IPS-NIHi11 (cell line): ENCODE results near the gene CRP.
"Not testable (repeated sequence)": the region's sequence is repeated elsewhere in the genome, so short reads cannot be mapped to it uniquely, and the experiment has no call there.

Experiments used
- DNase-seq: peaks from one replicate; pipeline ENCODE4 v3.0.0; 2012; ENCODE audit warnings: mixed read lengths, low spot score

Gene CRP

GRCh38 chr1:159699653-159700052 is 14.7 kb downstream of the CRP start:
- no peak for DNase-seq

- no peak for DNase-seq
These were observed 15.1 kb downstream of the CRP start for GRCh38 chr1:159699246-159699645.

GRCh38 chr1:159687511-159687910 is 26.9 kb downstream of the CRP start:
- DNase-seq: no peak

- DNase-seq: no peak
These were observed 27.6 kb downstream of the CRP start for GRCh38 chr1:159686599-159687299.

- no peak for DNase-seq
These were observed 35.5 kb downstream of the CRP start for GRCh38 chr1:159678939-159679338.

GRCh38 chr1:159675046-159675445 is 39.3 kb downstream of the CRP start:
- no peak for DNase-seq

- DNase-seq: not testable (repeated sequence)
These were observed 42.0 kb downstream of the CRP start for GRCh38 chr1:159672390-159672789.

- DNase-seq: no peak
These were observed 45.1 kb downstream of the CRP start for GRCh38 chr1:159669338-159669737.

- no peak for DNase-seq
These were observed 45.6 kb downstream of the CRP start for GRCh38 chr1:159668739-159669138.

GRCh38 chr1:159664247-159664646 is 50.1 kb downstream of the CRP start:
- DNase-seq: no peak

- DNase-seq: no peak
These were observed 50.8 kb downstream of the CRP start for GRCh38 chr1:159663552-159663951.
